ENCODE results near the gene ZNF500.

GRCh38 chr16:4702466-4702808, 64.5 kb downstream of the ZNF500 start:
- TF ChIP-seq CTCF (IDR thresholded peaks at IDR 0.05; ENCODE audit: low read length) (no peak), EZH2 (optimal IDR thresholded peaks at IDR 0.05; ENCODE audit: low read depth, low read length) (no peak)

Data from MM.1S (cell line).